Anterior cingulate cortex (tissue), 58 donors: ENCODE data around the gene NPS.
A peak's percentile ranks its signal among the peaks of the same experiment; 100 is the strongest.

Experiments used
- DNase-seq, 58 donors: peaks; one replicate each; lab custom pipeline; 2025; lab: John Stamatoyannopoulos, UW

NPS gene, protein sequence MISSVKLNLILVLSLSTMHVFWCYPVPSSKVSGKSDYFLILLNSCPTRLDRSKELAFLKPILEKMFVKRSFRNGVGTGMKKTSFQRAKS

GRCh38 chr10:127549009-127549408 lies at the start of gene NPS:
Gene NPS, plus strand, starts transcription at chr10:127549309. Its CDS starts 60 bp downstream, at chr10:127549369.
- no peak for DNase-seq

DNA sequence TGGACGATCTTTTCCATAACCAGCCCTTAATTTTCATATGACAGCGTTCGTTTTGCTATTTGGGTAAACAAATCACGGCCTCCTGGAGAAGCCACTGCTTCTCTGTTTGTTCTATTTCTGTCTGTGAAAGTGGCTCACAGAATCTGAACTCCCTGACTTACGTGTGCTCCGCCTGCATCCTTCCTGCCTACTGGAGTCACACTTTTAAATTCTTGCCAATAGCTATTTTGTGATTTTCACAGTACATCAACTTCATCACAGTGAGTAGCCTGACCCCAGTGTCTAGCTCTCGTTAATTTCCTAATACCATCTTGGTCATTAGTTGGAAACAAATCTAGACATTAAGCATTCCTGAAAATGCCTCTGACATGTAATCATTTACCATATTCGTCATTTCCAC lies 49.0 kb upstream of the NPS start:
- no peak for DNase-seq

DNA sequence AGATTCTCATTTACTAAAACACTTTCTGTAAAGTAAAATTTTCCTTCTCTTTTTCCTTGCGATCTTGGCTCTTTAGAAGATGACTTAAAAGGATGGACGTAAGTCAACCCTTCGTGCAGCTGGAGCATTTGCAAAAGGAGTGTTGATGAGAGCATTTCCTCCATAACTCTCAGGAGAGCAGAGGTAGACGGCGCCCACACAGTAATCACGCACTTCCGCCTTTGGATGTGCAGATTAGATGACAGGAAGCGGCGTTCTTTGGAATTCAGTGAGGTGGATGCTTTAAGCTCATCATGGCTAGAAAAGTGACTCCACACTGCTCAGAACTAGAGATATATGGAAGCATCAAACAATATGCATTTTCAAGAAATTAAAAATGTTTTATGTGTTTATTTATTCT lies 43.0 kb upstream of the NPS start:
- no peak for DNase-seq

- no peak for DNase-seq
Measured at GRCh38 chr10:127522298-127522697, 26.8 kb upstream of the NPS start.

DNA sequence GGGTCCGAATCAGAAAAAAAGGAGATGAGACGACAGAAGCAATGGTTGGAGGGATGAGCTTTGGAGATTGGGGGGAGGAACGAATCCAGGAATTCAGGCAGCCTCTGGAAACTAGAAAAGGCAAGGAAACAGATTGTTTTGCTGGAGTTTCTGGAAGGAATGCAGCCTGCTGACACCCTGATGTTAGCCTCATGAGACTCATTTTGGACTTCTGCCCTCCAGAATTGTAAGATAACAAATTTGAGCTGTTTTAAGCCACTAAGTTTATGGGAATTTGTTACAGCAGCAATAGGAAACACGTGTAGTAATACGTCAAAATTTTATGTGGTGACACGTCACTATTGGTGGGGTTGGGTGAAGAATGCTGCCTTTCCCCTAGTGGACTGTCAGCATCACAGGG lies 25.6 kb upstream of the NPS start:
- no peak for DNase-seq

DNA sequence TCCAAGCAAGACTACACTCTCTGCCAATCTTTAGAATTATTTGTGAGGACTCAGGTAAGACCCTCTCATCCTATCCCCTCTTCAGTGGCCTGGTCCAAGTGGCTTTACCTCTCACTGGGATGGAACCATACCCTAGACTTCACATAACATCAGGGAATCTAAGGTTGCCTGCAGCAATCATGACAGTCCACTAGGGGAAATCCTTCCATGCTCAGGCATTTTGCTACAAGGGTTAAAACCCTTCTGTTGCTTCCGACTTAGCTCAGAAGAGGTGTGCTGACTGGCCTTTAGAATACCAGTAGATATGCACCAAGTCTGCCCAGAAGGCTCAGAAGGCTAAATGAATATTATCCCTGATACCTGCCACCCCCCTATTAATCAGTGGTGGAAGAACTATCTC lies 24.9 kb upstream of the NPS start:
- no peak for DNase-seq

GRCh38 chr10:127524908-127525665 lies 24.0 kb upstream of the NPS start:
- DNase-seq: no peak

DNA sequence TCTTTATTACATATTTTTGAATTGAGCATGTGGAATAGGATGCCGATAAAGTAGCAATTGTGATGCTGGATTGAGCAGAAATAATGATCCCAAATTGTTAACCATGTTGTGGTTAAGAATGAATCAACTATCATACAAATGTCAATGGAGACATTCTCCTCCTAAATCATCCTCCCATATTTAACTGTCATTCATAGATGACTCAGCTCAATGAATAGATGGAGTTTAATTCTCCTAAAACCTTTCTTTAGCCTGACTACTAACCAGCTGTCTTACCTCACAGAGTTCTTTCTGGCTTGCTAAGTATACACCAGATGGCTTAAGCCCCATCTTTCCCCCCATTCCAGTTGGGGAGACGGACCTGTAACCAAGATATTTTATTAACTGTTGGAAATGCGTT lies 23.4 kb upstream of the NPS start:
- no peak for DNase-seq

- no peak for DNase-seq
Measured at GRCh38 chr10:127526161-127526560, 22.9 kb upstream of the NPS start.

DNA sequence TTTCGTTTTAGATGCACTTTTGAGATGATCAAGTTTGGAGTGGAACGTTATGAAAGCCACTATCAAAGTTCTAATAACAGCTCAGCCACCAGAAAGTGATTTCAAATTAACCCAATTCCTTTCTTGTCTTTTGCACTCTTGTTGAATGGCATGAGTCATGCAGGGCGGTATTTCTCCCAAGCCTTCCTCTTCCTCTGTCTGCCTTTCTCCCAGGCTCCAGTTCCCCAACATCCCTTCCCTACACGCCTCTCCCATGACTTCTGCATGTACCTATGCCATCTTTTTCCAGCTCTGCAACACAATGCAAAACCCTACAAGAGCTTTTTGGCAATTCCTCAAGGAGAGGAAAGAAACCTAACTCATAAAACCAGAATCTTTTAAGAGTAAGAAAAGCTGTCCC lies 21.8 kb upstream of the NPS start:
- DNase-seq: no peak

- peak in 44 of 58 donors; percentile 5 to 63 (median 32) for DNase-seq
Measured at GRCh38 chr10:127527891-127528290, 21.2 kb upstream of the NPS start.

DNA sequence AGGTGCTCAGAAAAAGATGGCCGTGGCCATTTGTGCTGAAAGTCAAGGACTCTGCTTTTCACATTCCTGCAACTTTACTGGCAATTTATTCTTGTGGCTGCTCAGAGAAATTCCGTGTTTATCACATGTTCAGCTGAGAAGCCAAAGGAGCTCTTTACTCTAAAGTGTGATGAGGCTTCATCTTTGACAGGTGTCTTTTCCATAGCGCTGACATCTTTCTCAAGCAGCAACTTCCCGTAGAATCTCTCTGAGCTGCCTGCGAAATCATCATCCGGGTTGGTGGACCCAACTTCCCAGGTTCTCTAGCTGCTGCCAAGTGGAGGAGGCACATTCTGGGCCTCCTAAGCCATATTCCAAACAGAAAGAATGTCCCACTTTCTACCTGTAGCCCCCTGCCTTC lies 16.9 kb upstream of the NPS start:
- no peak for DNase-seq

- DNase-seq: peak in 6 of 58 donors; percentile 6 to 22 (median 14)
Measured at GRCh38 chr10:127532659-127533058, 16.4 kb upstream of the NPS start.

DNA sequence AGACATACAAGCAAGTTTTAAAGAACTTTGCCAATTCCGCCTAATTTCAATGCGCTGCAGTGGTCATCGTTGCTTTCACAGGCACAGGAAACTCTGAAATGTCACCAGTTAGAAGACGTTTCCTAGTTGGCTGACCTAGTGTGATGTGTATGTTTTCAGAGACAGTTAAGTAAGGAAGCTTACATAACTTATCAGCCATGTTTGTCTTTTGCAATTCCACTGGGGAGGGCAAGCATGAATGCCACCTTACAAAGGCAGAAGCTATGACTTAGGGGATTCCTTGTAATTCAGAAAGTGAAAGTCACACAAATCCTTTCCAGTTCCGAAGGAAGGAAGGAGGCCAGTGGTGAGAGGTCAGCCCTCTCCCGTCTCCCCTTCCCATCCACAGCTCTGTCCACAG lies 15.0 kb upstream of the NPS start:
- no peak for DNase-seq

- DNase-seq: no peak
Measured at GRCh38 chr10:127534496-127534895, 14.6 kb upstream of the NPS start.

GRCh38 chr10:127535802-127536515 lies 13.2 kb upstream of the NPS start:
- no peak for DNase-seq

DNA sequence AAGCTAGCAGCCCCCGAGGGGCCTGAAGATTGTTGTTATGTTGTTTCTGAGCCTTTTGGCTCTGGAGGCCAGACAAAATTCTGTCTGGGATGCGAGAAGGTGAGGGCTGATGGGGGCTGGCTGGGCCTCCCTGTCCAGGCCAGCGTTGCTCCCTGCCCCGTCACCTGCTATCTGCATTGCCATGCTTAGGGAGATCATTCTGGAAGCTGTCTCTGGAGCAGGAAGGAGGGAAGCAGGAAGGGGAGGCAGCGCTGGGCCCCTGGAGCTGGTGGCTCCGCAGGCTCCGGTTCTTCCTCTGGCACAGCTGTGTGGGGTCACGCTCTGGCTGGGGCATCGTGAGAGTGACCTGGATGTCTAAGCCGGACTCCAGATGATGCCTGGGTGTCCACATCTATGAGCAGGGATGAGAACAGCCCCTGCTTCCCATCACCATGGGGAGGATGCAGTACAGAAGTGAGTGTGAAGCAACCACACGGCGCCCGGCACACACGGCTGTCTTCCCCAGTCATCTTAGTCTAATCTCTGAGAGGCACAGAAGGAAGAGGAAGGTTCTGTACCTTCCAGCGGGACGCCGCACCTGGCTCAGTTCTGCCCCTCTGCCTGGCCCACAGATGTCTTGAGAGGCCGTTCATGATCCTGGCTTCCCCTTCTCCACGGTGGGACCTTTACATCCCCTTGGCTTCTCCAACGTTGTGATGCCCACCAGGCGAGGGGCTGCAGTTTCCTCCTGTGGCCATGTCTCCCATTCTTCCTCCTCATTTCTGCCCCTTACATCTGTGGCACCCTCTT lies 11.9 kb upstream of the NPS start:
- no peak for DNase-seq

- no peak for DNase-seq
Measured at GRCh38 chr10:127537924-127538323, 11.2 kb upstream of the NPS start.

- no peak for DNase-seq
Measured at GRCh38 chr10:127548022-127548421, 1.1 kb upstream of the NPS start.

- peak in 4 of 58 donors; percentile 2 to 38 (median 19) for DNase-seq
Measured at GRCh38 chr10:127550861-127551260, 1.8 kb downstream of the NPS start.

DNA sequence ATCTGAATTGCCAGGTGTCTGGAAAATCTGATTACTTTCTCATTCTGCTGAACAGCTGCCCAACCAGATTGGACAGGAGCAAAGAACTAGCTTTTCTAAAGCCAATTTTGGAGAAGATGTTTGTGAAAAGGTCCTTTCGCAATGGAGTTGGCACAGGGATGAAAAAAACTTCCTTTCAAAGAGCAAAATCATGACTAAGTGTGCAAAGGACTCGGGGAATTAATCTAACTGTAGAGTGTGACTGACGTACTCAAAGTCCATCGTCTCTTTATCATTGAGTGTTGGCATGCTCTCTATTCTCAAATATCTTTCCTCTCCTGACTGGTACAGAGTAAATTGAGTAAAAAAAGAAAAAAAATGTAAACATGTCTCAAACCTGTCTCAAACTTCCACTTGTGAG lies 3.3 kb downstream of the NPS start:
- peak in 1 of 58 donors; percentile 12 for DNase-seq
